Endothelial cell of umbilical vein (primary cell): Measurements from ENCODE around the gene FAM171A2. TPM values are rescaled to one million over a fixed set of nuclear protein-coding genes. Genes with fewer than 3 reads are reported as not detected.

ENCODE experiments used
- BruUV-seq: library from RNA; stranded (reverse); fragments of 400-500 nt; replicated peaks from 2 replicates; lab custom pipeline; 2021; lab: Mats Ljungman, UMichigan
- CTCF ChIA-PET: fragments of 300-600, 350-600 bp; sonication (Branson Sonifier 250); formaldehyde crosslinking; loops from one replicate; lab custom pipeline; 2021; ENCODE audit warnings: antibody characterized with exemption, inconsistent platforms; lab: Charles Lee
- POLR2A ChIA-PET: fragments of 300-600, 350-600 bp; sonication (Branson Sonifier 250); formaldehyde crosslinking; loops from one replicate; lab custom pipeline; 2021; ENCODE audit warnings: antibody characterized with exemption, inconsistent platforms; lab: Charles Lee
- DNase-seq: peaks from one replicate; pipeline ENCODE4 v3.0.0-alpha.2; 2011; ENCODE audit warnings: low read depth, low spot score
- FAIRE-seq: peaks from 2 replicates; lab custom pipeline; 2011; peaks lifted over from hg19 to GRCh38; lab: Jason Lieb, UNC
- H2AFZ ChIP-seq: 2 replicates; pipeline ENCODE4 v1.6.0; 2012; ENCODE audit warnings: low read depth, low read length, control low read depth, inconsistent platforms
- H3K27ac ChIP-seq: 2 replicates; pipeline ENCODE4 v1.5.1; 2011; ENCODE audit warnings: low read depth, mild to moderate bottlenecking, control low read depth, low read length, moderate library complexity; ENCODE audit not compliant: insufficient read depth
- H3K27me3 ChIP-seq, 2 experiments: 2 replicates each; pipeline versions ENCODE4 v1.6.0 to v1.6.1; 2011; ENCODE audit warnings: low read length in 2 of 2, mixed read lengths in 1 of 2; ENCODE audit not compliant: control insufficient read depth in 2 of 2, insufficient read depth in 2 of 2
- H3K36me3 ChIP-seq, 2 experiments: 2 replicates in 1 of 2; 3 replicates in 1 of 2; pipeline ENCODE4 v1.5.1; 2011; ENCODE audit warnings: low read length in 2 of 2, mild to moderate bottlenecking in 1 of 2, moderate library complexity in 1 of 2; ENCODE audit not compliant: control insufficient read depth in 2 of 2, insufficient read depth in 2 of 2; ENCODE audit errors: extremely low read depth in 1 of 2
- H3K4me1 ChIP-seq: 3 replicates; pipeline ENCODE4 v1.5.1; 2011; ENCODE audit warnings: mild to moderate bottlenecking, low read length; ENCODE audit not compliant: control insufficient read depth, insufficient read depth; ENCODE audit errors: extremely low read depth
- H3K4me2 ChIP-seq: 2 replicates; pipeline ENCODE4 v1.6.1; 2011; ENCODE audit warnings: low read length, control low read depth, mixed read lengths; ENCODE audit not compliant: insufficient read depth
- H3K4me3 ChIP-seq, 3 experiments: fragments of 200-600 bp in 1 of 3; sonication (generic), shearing (Covaris generic) in 1 of 3; replicated peaks in 1 of 3; 2 replicates each; pipeline ENCODE4 v1.5.1; 2011 to 2016; ENCODE audit warnings: control low read depth in 3 of 3, low read length in 3 of 3, mild to moderate bottlenecking in 2 of 3, inconsistent platforms in 1 of 3, low read depth in 1 of 3, moderate library complexity in 1 of 3; ENCODE audit not compliant: insufficient read depth in 1 of 3
- H3K79me2 ChIP-seq: 2 replicates; pipeline ENCODE4 v1.6.0; 2012; ENCODE audit warnings: low read length, inconsistent platforms; ENCODE audit not compliant: control insufficient read depth, insufficient read depth
- H3K9ac ChIP-seq: replicated peaks from 2 replicates; pipeline ENCODE3; 2011; ENCODE audit warnings: low read length, control low read depth; ENCODE audit not compliant: insufficient read depth; ENCODE audit errors: extremely low read depth
- H3K9me1 ChIP-seq: replicated peaks from 3 replicates; pipeline ENCODE4 v1.6.0; 2011; ENCODE audit warnings: mild to moderate bottlenecking, low read length; ENCODE audit not compliant: control insufficient read depth, insufficient read depth; ENCODE audit errors: extremely low read depth
- H3K9me3 ChIP-seq: replicated peaks from 2 replicates; pipeline ENCODE4 v1.5.1; 2012; ENCODE audit warnings: low read length, inconsistent platforms; ENCODE audit not compliant: control insufficient read depth, insufficient read depth
- H4K20me1 ChIP-seq: replicated peaks from 2 replicates; pipeline ENCODE3; 2011; ENCODE audit warnings: mild to moderate bottlenecking, low read length; ENCODE audit not compliant: control insufficient read depth, insufficient read depth; ENCODE audit errors: extremely low read depth
- CTCF ChIP-seq, 2 donors: IDR thresholded peaks; 1 replicate in 1 of 2; 2 replicates in 1 of 2; pipeline ENCODE4 v1.5.1; 2011; ENCODE audit warnings: low read length in 2 of 2, mild to moderate bottlenecking in 2 of 2, moderate library complexity in 2 of 2, control low read depth in 1 of 2, inconsistent platforms in 1 of 2, low read depth in 1 of 2; ENCODE audit not compliant: insufficient read depth in 1 of 2; ENCODE audit errors: extremely low read depth in 1 of 2
- EZH2 ChIP-seq: IDR thresholded peaks from 2 replicates; pipeline ENCODE4 v1.6.1; 2012; ENCODE audit warnings: borderline replicate concordance, low read depth, mild to moderate bottlenecking, moderate library complexity, low read length, inconsistent platforms; ENCODE audit not compliant: severe bottlenecking
- MYC ChIP-seq: IDR thresholded peaks from one replicate; pipeline ENCODE4 v1.6.1; 2011; ENCODE audit warnings: mild to moderate bottlenecking, low read depth, low read length
- dilution Hi-C: fragments of 300-500 bp; cut with MboI; formaldehyde crosslinking; loops from one replicate; pipeline ENCODE4 v1.15.0; 2019; ENCODE audit warnings: low sequenced_read_pairs; ENCODE audit not compliant: extremely low pct_ligation_motif_present
- intact Hi-C: fragments of 100-400 bp; cut with micrococcal nuclease; formaldehyde crosslinking; loops from one replicate; pipeline ENCODE4 v1.10.0; 2022
- polyA plus RNA-seq, 4 experiments: library from polyadenylated mRNA; depleted of rRNA in 3 of 4; stranded (reverse) in 3 of 4; unstranded in 1 of 4; fragments of >200 nt; gene quantifications; 2 replicates each; pipeline versions ENCODE4 v1.2.1 to v1.2.3, GENCODE V29; 2011 to 2012; ENCODE audit warnings: missing spikeins in 1 of 4
- total RNA-seq: library from RNA; stranded (reverse); gene quantifications from 2 replicates; pipeline ENCODE4 v1.2.3, GENCODE V29; 2021

The FAM171A2 gene
- total and polyA plus RNA-seq, 2 donors (not counting 3 experiments of a cell fraction or from before 2014, with no cell fraction given): 11.3 to 13.4 TPM

GRCh38 chr17:44400226-44400847 lies 36.7 kb upstream of the FAM171A2 start:
- H3K4me2 ChIP-seq: no peak overlapping the region
- H3K4me3 ChIP-seq: no peak overlapping the region
- H3K27ac ChIP-seq: no peak overlapping the region
- H2AFZ ChIP-seq: no peak overlapping the region
- no peak overlapping the region for H3K9ac ChIP-seq
- DNase-seq: peak; percentile 36
- H3K4me1 ChIP-seq: no peaks in the 10 kb centered on the region
- no peaks in the 10 kb centered on the region for H3K9me3 ChIP-seq
- TSS peak; percentile 1 for BruUV-seq
- H3K27me3 ChIP-seq: no peaks in the 10 kb centered on the region
- H4K20me1 ChIP-seq: no peaks in the 10 kb centered on the region
- no peaks in the 10 kb centered on the region for H3K79me2 ChIP-seq
- H3K9me1 ChIP-seq: no peaks in the 10 kb centered on the region
- ChIA-PET POLR2A (no interaction called here), CTCF (interaction anchor here (1.2 to 9.2 kb wide), 2 partner anchors 123 to 128 kb away, joined by 3 to 86 read pairs; no protein-coding TSS in a partner anchor)
- dilution Hi-C loops: no loop called here
- intact Hi-C loops: loop anchor here (1.0 kb wide), 1 partner anchor 123 kb away; no protein-coding TSS in a partner anchor
- TF ChIP-seq MYC: no peak
- no peak for TF ChIP-seq EZH2
- TF ChIP-seq CTCF (IDR thresholded peaks at IDR 0.05; ENCODE audit: extremely low read depth in 1 of 2, insufficient read depth in 1 of 2, low read depth in 1 of 2, low read length in 2 of 2): peak; percentile 41
- H3K36me3 ChIP-seq: peaks cover 8 to 28% of the 10 kb centered on the region in 2 experiments
- FAIRE-seq: peak; percentile 42
